HEK293 (cell line): ENCODE data around the gene ZRANB1.

Experiments used
- CTCF ChIA-PET: fragments of 350-600 bp; formaldehyde crosslinking; extraction: SDS; loops from one replicate; lab custom pipeline; 2021; ENCODE audit warnings: antibody characterized with exemption; lab: Yijun Ruan, JAX
- POLR2A ChIA-PET: fragments of 300-600 bp; formaldehyde crosslinking; extraction: SDS; loops from one replicate; lab custom pipeline; 2020; ENCODE audit warnings: antibody characterized with exemption, inconsistent platforms; lab: Yijun Ruan, JAX
- H3K27ac ChIP-seq: fragments of 200-500 bp; sonication (Bioruptor generic); 2 replicates; pipeline ENCODE4 v1.5.1; 2014; ENCODE audit warnings: low read depth, low read length, control low read depth, inconsistent platforms; ENCODE audit errors: extremely low read depth
- H3K36me3 ChIP-seq, 2 experiments: fragments of 200-500 bp in 1 of 2; sonication (Bioruptor generic) in 1 of 2; 1 replicate in 1 of 2; 2 replicates in 1 of 2; pipeline ENCODE4 v1.5.1; 2014 to 2017; ENCODE audit warnings: inconsistent platforms in 2 of 2, low read length in 2 of 2; ENCODE audit not compliant: control insufficient read depth in 2 of 2, insufficient read depth in 1 of 2
- H3K4me1 ChIP-seq: fragments of 200-500 bp; sonication (Bioruptor generic); 2 replicates; pipeline ENCODE4 v1.5.1; 2014; ENCODE audit warnings: mild to moderate bottlenecking, low read length, inconsistent platforms; ENCODE audit not compliant: control insufficient read depth, insufficient read depth
- H3K4me3 ChIP-seq: 2 replicates; pipeline ENCODE4 v1.5.1; 2011; ENCODE audit warnings: low read depth, mild to moderate bottlenecking, control low read depth, low read length, moderate library complexity
- H3K9me3 ChIP-seq: fragments of 200-500 bp; sonication (Bioruptor generic); 2 replicates; pipeline ENCODE4 v1.5.1; 2014; ENCODE audit warnings: low read depth, low read length, inconsistent platforms; ENCODE audit not compliant: control insufficient read depth, insufficient read depth
- BCL11A ChIP-seq: fragments of 450-650 bp; formaldehyde crosslinking; IDR thresholded peaks from 2 replicates; pipeline ENCODE4 v1.5.1; 2016; ENCODE audit warnings: low read depth, missing biosample characterization, missing genetic modification characterization
- FEZF1 ChIP-seq: fragments of 450-650 bp; formaldehyde crosslinking; IDR thresholded peaks from 2 replicates; pipeline ENCODE4 v1.5.1; 2016; ENCODE audit warnings: missing biosample characterization, missing genetic modification characterization
- INSM2 ChIP-seq: fragments of 450-650 bp; formaldehyde crosslinking; IDR thresholded peaks from 2 replicates; pipeline ENCODE4 v1.5.1; 2016; ENCODE audit warnings: missing biosample characterization, missing genetic modification characterization
- KLF10 ChIP-seq: fragments of 450-650 bp; IDR thresholded peaks from 2 replicates; pipeline ENCODE4 v1.5.1; 2018; ENCODE audit warnings: missing biosample characterization, mild to moderate bottlenecking, missing genetic modification characterization
- KLF7 ChIP-seq: fragments of 450-650 bp; formaldehyde crosslinking; IDR thresholded peaks from 2 replicates; pipeline ENCODE4 v1.5.1; 2016; ENCODE audit warnings: missing biosample characterization, missing genetic modification characterization, borderline replicate concordance
- PRDM4 ChIP-seq: fragments of 450-650 bp; formaldehyde crosslinking; IDR thresholded peaks from 2 replicates; pipeline ENCODE4 v1.5.1; 2017; ENCODE audit warnings: missing biosample characterization, missing genetic modification characterization
- TSHZ1 ChIP-seq: fragments of 450-650 bp; formaldehyde crosslinking; IDR thresholded peaks from 2 replicates; pipeline ENCODE4 v1.5.1; 2016; ENCODE audit warnings: missing biosample characterization, missing genetic modification characterization, borderline replicate concordance
- ZEB2 ChIP-seq: fragments of 450-650 bp; formaldehyde crosslinking; IDR thresholded peaks from 2 replicates; pipeline ENCODE4 v1.5.1; 2016; ENCODE audit warnings: missing biosample characterization, missing genetic modification characterization
- ZIC2 ChIP-seq: fragments of 450-650 bp; formaldehyde crosslinking; IDR thresholded peaks from 2 replicates; pipeline ENCODE4 v1.5.1; 2016; ENCODE audit warnings: missing biosample characterization, missing genetic modification characterization
- ZNF202 ChIP-seq: fragments of 450-650 bp; formaldehyde crosslinking; IDR thresholded peaks from 2 replicates; pipeline ENCODE4 v1.5.1; 2016; ENCODE audit warnings: missing biosample characterization, missing genetic modification characterization, borderline replicate concordance
- ZNF211 ChIP-seq: fragments of 450-650 bp; formaldehyde crosslinking; IDR thresholded peaks from 2 replicates; pipeline ENCODE4 v1.5.1; 2016; ENCODE audit warnings: low read depth, missing biosample characterization, missing genetic modification characterization
- ZNF223 ChIP-seq: fragments of 450-650 bp; formaldehyde crosslinking; IDR thresholded peaks from 2 replicates; pipeline ENCODE4 v1.5.1; 2016; ENCODE audit warnings: missing biosample characterization, missing genetic modification characterization
- ZNF248 ChIP-seq: fragments of 450-650 bp; formaldehyde crosslinking; IDR thresholded peaks from 2 replicates; pipeline ENCODE4 v1.5.1; 2017; ENCODE audit warnings: missing biosample characterization, missing genetic modification characterization
- ZNF266 ChIP-seq: fragments of 450-650 bp; formaldehyde crosslinking; IDR thresholded peaks from 2 replicates; pipeline ENCODE4 v1.5.1; 2016; ENCODE audit warnings: missing biosample characterization, missing genetic modification characterization, low read depth
- ZNF274 ChIP-seq, 2 experiments: fragments of 200-500 bp in 1 of 2; fragments of 450-650 bp in 1 of 2; sonication (Bioruptor generic) in 1 of 2; formaldehyde crosslinking in 1 of 2; IDR thresholded peaks; 2 replicates each; pipeline versions ENCODE4 v1.5.1 to v1.6.1; 2014 to 2016; ENCODE audit warnings: borderline replicate concordance in 1 of 2, inconsistent platforms in 1 of 2, low read length in 1 of 2, missing biosample characterization in 1 of 2, missing genetic modification characterization in 1 of 2
- ZNF280C ChIP-seq: fragments of 450-650 bp; formaldehyde crosslinking; IDR thresholded peaks from 2 replicates; pipeline ENCODE4 v1.5.1; 2016; ENCODE audit warnings: missing biosample characterization, missing genetic modification characterization
- ZNF302 ChIP-seq: fragments of 450-650 bp; formaldehyde crosslinking; IDR thresholded peaks from 2 replicates; pipeline ENCODE4 v1.5.1; 2016; ENCODE audit warnings: missing biosample characterization, missing genetic modification characterization, low read depth
- ZNF510 ChIP-seq: fragments of 450-650 bp; formaldehyde crosslinking; IDR thresholded peaks from 2 replicates; pipeline ENCODE4 v1.5.1; 2018; ENCODE audit warnings: mild to moderate bottlenecking, missing genetic modification characterization, missing biosample characterization; ENCODE audit not compliant: insufficient replicate concordance
- ZNF530 ChIP-seq: fragments of 450-650 bp; formaldehyde crosslinking; IDR thresholded peaks from 2 replicates; pipeline ENCODE4 v1.5.1; 2016; ENCODE audit warnings: low read depth, missing biosample characterization, missing genetic modification characterization
- ZNF701 ChIP-seq: fragments of 450-650 bp; formaldehyde crosslinking; IDR thresholded peaks from 2 replicates; pipeline ENCODE4 v1.5.1; 2016; ENCODE audit warnings: missing biosample characterization, missing genetic modification characterization
- ZNF704 ChIP-seq: fragments of 450-650 bp; formaldehyde crosslinking; IDR thresholded peaks from 2 replicates; pipeline ENCODE4 v1.5.1; 2016; ENCODE audit warnings: missing biosample characterization, missing genetic modification characterization

Gene ZRANB1

GRCh38 chr10:124995605-124996004, 53.7 kb downstream of the ZRANB1 start:
- peaks cover 17 to 96% of the 10 kb centered on the region in 2 experiments for H3K36me3 ChIP-seq
- no peaks in the 10 kb centered on the region for H3K4me1 ChIP-seq
- POLR2A ChIA-PET: no interaction called here
- CTCF ChIA-PET: no interaction called here
- no peak overlapping the region for H3K4me3 ChIP-seq
- no peak overlapping the region for H3K27ac ChIP-seq
- TF ChIP-seq ZNF248 (tag by site-specific recombination): no peak
- TF ChIP-seq ZNF302: no peak
- TF ChIP-seq ZNF211: no peak
- no peak for TF ChIP-seq ZNF202
- TF ChIP-seq KLF7 (tag by site-specific recombination): no peak
- TF ChIP-seq TSHZ1: no peak
- TF ChIP-seq FEZF1 (tag by site-specific recombination): no peak
- no peak for TF ChIP-seq BCL11A (tag by site-specific recombination)
- TF ChIP-seq ZNF530 (tag by site-specific recombination): no peak
- no peak for TF ChIP-seq ZEB2 (tag by site-specific recombination)
- TF ChIP-seq ZNF280C (tag by site-specific recombination): no peak
- TF ChIP-seq ZNF223 (tag by site-specific recombination): no peak
- no peak for TF ChIP-seq ZNF510
- no peak for TF ChIP-seq INSM2
- TF ChIP-seq ZIC2 (tag by site-specific recombination): no peak
- TF ChIP-seq ZNF266 (tag by site-specific recombination): no peak
- TF ChIP-seq ZNF701 (tag by site-specific recombination): no peak
- H3K9me3 ChIP-seq: no peaks in the 10 kb centered on the region

- Histone ChIP-seq H3K4me3 (no peak overlapping the region), H3K36me3 (peaks cover 13 to 95% of the 10 kb centered on the region in 2 experiments), H3K9me3 (no peaks in the 10 kb centered on the region), H3K27ac (no peak overlapping the region), H3K4me1 (no peaks in the 10 kb centered on the region)
- ChIA-PET CTCF (interaction anchor here (0.6 kb wide), 1 partner anchor 648 kb away, joined by 3 read pairs; no protein-coding TSS in a partner anchor), POLR2A (no interaction called here)
- TF ChIP-seq KLF10 (tag by site-specific recombination): no peak
- no peak for TF ChIP-seq ZNF274 (IDR thresholded peaks at IDR 0.05; ENCODE audit: low read length)
- no peak for TF ChIP-seq ZNF274 (tag by site-specific recombination; IDR thresholded peaks at IDR 0.05; ENCODE audit: borderline replicate concordance)
- no peak for TF ChIP-seq PRDM4 (tag by site-specific recombination)
- TF ChIP-seq ZNF704 (tag by site-specific recombination): no peak
Observed at GRCh38 chr10:124996127-124996853, 54.4 kb downstream of the ZRANB1 start.
